ENCODE data around the gene KRT13.

The KRT13 gene

DNA sequence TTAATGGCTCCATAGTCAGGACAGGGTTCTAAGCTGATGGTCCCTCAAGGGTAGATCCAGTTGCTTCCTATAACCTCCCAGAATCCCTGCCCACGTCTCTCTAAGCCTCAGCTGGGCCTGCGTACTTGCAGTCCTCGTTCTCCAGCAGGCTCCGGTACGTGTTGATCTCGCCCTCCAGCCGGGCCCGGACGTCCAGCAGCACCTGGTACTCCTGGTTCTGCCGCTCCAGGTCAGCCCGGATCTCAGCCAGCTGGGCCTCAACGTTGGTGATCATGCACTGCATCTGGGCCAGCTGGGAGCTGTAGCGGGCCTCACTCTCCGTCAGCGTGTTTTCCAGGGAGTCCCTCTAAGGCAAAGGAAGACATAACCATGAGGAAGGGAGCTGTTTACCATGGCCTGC is 42.7 kb downstream of the KRT13 start:
- no peaks in the 10 kb centered on the region for H3K36me3 ChIP-seq (replicated peaks in 1 of 2; ENCODE audit: control insufficient read depth in 2 of 2, insufficient read depth in 2 of 2, low read length in 2 of 2)
- no peak overlapping the region for H2AFZ ChIP-seq (ENCODE audit: low read length)
- no peak overlapping the region for H2AK5ac ChIP-seq (ENCODE audit: low read depth, low read length)
- H3K9ac ChIP-seq (ENCODE audit: low read depth, low read length, poor library complexity): no peak overlapping the region
- H3K18ac ChIP-seq (ENCODE audit: low read length): no peak overlapping the region
- H3K27ac ChIP-seq (replicated peaks; ENCODE audit: low read length): no peak overlapping the region
- H3K4ac ChIP-seq (ENCODE audit: low read length): no peak overlapping the region
- H3K14ac ChIP-seq (ENCODE audit: low read length): no peak overlapping the region
- WGBS, 2 donors (ENCODE audit: extremely low coverage in 2 of 2, insufficient read length in 2 of 2, insufficient replicate concordance in 1 of 2): no CpG with 5 or more reads among the region's 15 CpGs
- no peak overlapping the region for H3K23ac ChIP-seq (ENCODE audit: low read depth, low read length, poor library complexity)
- H4K91ac ChIP-seq (ENCODE audit: low read depth, low read length, poor library complexity): no peak overlapping the region
- H3K9me3 ChIP-seq (replicated peaks in 1 of 2; ENCODE audit: control insufficient read depth in 2 of 2, insufficient read depth in 1 of 2, low read depth in 1 of 2, low read length in 2 of 2): no peaks in the 10 kb centered on the region
- H3K4me2 ChIP-seq (ENCODE audit: insufficient read depth, low read length, poor library complexity, severe bottlenecking): no peak overlapping the region
- H3K4me3 ChIP-seq (ENCODE audit: low read length in 2 of 2): no peak overlapping the region
- H3K79me1 ChIP-seq (ENCODE audit: low read depth, low read length): no peaks in the 10 kb centered on the region
- no peak overlapping the region for H2BK5ac ChIP-seq (ENCODE audit: low read length)
- no peak overlapping the region for H4K8ac ChIP-seq (ENCODE audit: low read depth, low read length)
- H2BK120ac ChIP-seq (ENCODE audit: low read depth, low read length): no peak overlapping the region
- no peak overlapping the region for H2BK12ac ChIP-seq (ENCODE audit: low read length)
- H3K27me3 ChIP-seq (ENCODE audit: control insufficient read depth in 3 of 3, insufficient read depth in 3 of 3, low read depth in 1 of 3, low read length in 3 of 3): no peaks in the 10 kb centered on the region
- DNase-seq (ENCODE audit: low spot score): no peak
- H3K4me1 ChIP-seq (ENCODE audit: control insufficient read depth in 2 of 2, insufficient read depth in 1 of 2, low read depth in 1 of 2, low read length in 2 of 2): no peaks in the 10 kb centered on the region
- no peak overlapping the region for H2BK15ac ChIP-seq (ENCODE audit: low read length)

DNA sequence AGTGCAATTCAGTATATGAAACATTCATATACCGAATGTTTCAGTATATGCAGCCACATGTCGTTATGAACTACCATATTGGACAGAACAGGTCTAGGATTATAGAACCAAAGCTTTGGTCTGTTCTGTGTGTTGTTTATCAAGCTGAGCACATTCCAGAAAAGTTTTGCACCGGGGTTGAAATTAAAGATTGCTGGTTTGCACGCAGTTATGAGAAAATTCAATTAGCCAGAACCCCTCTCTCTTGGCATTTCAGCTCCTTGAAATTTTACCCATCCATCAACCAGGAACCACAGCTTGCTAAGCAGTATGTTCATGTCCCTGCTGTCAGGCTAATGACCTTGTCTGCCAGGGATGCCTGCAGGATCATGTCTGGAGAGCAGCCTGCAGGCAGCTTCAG is 47.7 kb downstream of the KRT13 start:
- H2BK12ac ChIP-seq (ENCODE audit: low read length): no peak overlapping the region
- WGBS, 2 donors (ENCODE audit: extremely low coverage in 2 of 2, insufficient read length in 2 of 2, insufficient replicate concordance in 1 of 2): no CpG with 5 or more reads among the region's 4 CpGs
- no peak for DNase-seq (ENCODE audit: low spot score)

DNA sequence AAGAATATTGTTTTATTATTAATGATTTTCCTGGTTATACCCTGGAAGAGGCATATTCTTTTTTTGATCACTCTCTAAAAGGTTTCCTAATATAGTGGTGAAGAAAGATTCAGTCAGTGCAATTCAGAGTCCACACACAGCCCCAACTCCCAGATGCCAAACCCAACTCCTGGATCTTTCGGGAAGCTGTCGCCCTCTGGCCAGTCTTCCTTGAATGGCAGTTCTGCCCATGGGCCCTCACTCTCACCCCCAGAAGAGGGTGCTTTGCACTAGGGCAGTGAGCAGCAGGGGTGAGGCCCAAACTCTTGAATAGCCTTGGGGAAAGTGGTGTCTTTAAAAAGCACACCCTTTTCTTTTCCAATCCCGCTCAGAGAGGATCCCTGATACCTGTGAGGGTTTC is 49.2 kb downstream of the KRT13 start:
- no peak overlapping the region for H2AFZ ChIP-seq (ENCODE audit: low read length)
- H2AK5ac ChIP-seq (ENCODE audit: low read depth, low read length): no peak overlapping the region
- H3K4me2 ChIP-seq (ENCODE audit: insufficient read depth, low read length, poor library complexity, severe bottlenecking): no peak overlapping the region
- H3K4ac ChIP-seq (ENCODE audit: low read length): no peak overlapping the region
- H3K36me3 ChIP-seq (replicated peaks in 1 of 2; ENCODE audit: control insufficient read depth in 2 of 2, insufficient read depth in 2 of 2, low read length in 2 of 2): no peaks in the 10 kb centered on the region
- no peak overlapping the region for H3K27ac ChIP-seq (replicated peaks; ENCODE audit: low read length)
- no peak overlapping the region for H2BK5ac ChIP-seq (ENCODE audit: low read length)
- H3K27me3 ChIP-seq (ENCODE audit: control insufficient read depth in 3 of 3, insufficient read depth in 3 of 3, low read depth in 1 of 3, low read length in 3 of 3): no peaks in the 10 kb centered on the region
- H3K14ac ChIP-seq (ENCODE audit: low read length): no peak overlapping the region
- H2BK12ac ChIP-seq (ENCODE audit: low read length): no peak overlapping the region
- no peak overlapping the region for H4K91ac ChIP-seq (ENCODE audit: low read depth, low read length, poor library complexity)
- H3K4me1 ChIP-seq (ENCODE audit: control insufficient read depth in 2 of 2, insufficient read depth in 1 of 2, low read depth in 1 of 2, low read length in 2 of 2): no peaks in the 10 kb centered on the region
- H2BK15ac ChIP-seq (ENCODE audit: low read length): no peak overlapping the region
- H3K9ac ChIP-seq (ENCODE audit: low read depth, low read length, poor library complexity): no peak overlapping the region
- H3K9me3 ChIP-seq (replicated peaks in 1 of 2; ENCODE audit: control insufficient read depth in 2 of 2, insufficient read depth in 1 of 2, low read depth in 1 of 2, low read length in 2 of 2): peaks cover 0 to 5% of the 10 kb centered on the region in 2 donors
- H4K8ac ChIP-seq (ENCODE audit: low read depth, low read length): no peak overlapping the region
- no CpG with 5 or more reads among the region's 3 CpGs for WGBS, 2 donors (ENCODE audit: extremely low coverage in 2 of 2, insufficient read length in 2 of 2, insufficient replicate concordance in 1 of 2)
- no peak for DNase-seq (ENCODE audit: low spot score)
- H3K4me3 ChIP-seq (ENCODE audit: low read length in 2 of 2): no peak overlapping the region
- H3K18ac ChIP-seq (ENCODE audit: low read length): no peak overlapping the region
- H2BK120ac ChIP-seq (ENCODE audit: low read depth, low read length): no peak overlapping the region
- no peak overlapping the region for H3K23ac ChIP-seq (ENCODE audit: low read depth, low read length, poor library complexity)
- H3K79me1 ChIP-seq (ENCODE audit: low read depth, low read length): no peaks in the 10 kb centered on the region

More for the DNA sequence above, 47.7 kb downstream of the KRT13 start:
- no peaks in the 10 kb centered on the region for H3K27me3 ChIP-seq (ENCODE audit: control insufficient read depth in 3 of 3, insufficient read depth in 3 of 3, low read depth in 1 of 3, low read length in 3 of 3)
- no peak overlapping the region for H3K4ac ChIP-seq (ENCODE audit: low read length)
- no peak overlapping the region for H3K4me2 ChIP-seq (ENCODE audit: insufficient read depth, low read length, poor library complexity, severe bottlenecking)
- no peak overlapping the region for H2AK5ac ChIP-seq (ENCODE audit: low read depth, low read length)
- no peaks in the 10 kb centered on the region for H3K9me3 ChIP-seq (replicated peaks in 1 of 2; ENCODE audit: control insufficient read depth in 2 of 2, insufficient read depth in 1 of 2, low read depth in 1 of 2, low read length in 2 of 2)
- no peak overlapping the region for H2BK120ac ChIP-seq (ENCODE audit: low read depth, low read length)
- H3K9ac ChIP-seq (ENCODE audit: low read depth, low read length, poor library complexity): no peak overlapping the region
- H3K4me1 ChIP-seq (ENCODE audit: control insufficient read depth in 2 of 2, insufficient read depth in 1 of 2, low read depth in 1 of 2, low read length in 2 of 2): no peaks in the 10 kb centered on the region
- H3K4me3 ChIP-seq (ENCODE audit: low read length in 2 of 2): no peak overlapping the region
- H3K18ac ChIP-seq (ENCODE audit: low read length): no peak overlapping the region
- no peak overlapping the region for H3K27ac ChIP-seq (replicated peaks; ENCODE audit: low read length)
- no peak overlapping the region for H4K8ac ChIP-seq (ENCODE audit: low read depth, low read length)
- no peak overlapping the region for H2BK15ac ChIP-seq (ENCODE audit: low read length)
- H4K91ac ChIP-seq (ENCODE audit: low read depth, low read length, poor library complexity): no peak overlapping the region
- no peaks in the 10 kb centered on the region for H3K79me1 ChIP-seq (ENCODE audit: low read depth, low read length)
- H2BK5ac ChIP-seq (ENCODE audit: low read length): no peak overlapping the region
- H3K36me3 ChIP-seq (replicated peaks in 1 of 2; ENCODE audit: control insufficient read depth in 2 of 2, insufficient read depth in 2 of 2, low read length in 2 of 2): no peaks in the 10 kb centered on the region
- no peak overlapping the region for H3K23ac ChIP-seq (ENCODE audit: low read depth, low read length, poor library complexity)
- H2AFZ ChIP-seq (ENCODE audit: low read length): no peak overlapping the region
- H3K14ac ChIP-seq (ENCODE audit: low read length): no peak overlapping the region

DNA sequence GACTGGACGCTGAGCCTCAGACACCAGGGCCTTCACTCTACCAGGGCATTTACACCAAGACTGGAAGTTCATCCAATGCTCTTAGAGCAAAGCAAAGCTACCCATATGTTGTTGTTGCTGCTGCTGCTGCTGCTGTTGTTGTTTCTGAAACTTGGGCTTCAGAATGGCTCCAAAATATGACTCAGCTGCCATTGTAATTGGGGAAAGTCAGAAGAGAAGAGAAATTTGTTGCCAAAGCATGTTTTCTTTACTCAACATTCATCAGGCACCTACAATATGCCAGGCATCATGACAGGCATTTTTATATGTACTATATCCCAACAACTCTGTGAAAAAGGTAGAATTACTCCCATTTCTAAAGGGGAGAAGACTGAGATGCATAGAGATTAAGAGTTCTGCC is 50.2 kb downstream of the KRT13 start:
- Histone ChIP-seq H3K9ac (ENCODE audit: low read depth, low read length, poor library complexity) (no peak overlapping the region), H2BK5ac (ENCODE audit: low read length) (no peak overlapping the region), H3K79me1 (ENCODE audit: low read depth, low read length) (no peaks in the 10 kb centered on the region), H3K23ac (ENCODE audit: low read depth, low read length, poor library complexity) (no peak overlapping the region), H3K36me3 (replicated peaks in 1 of 2; ENCODE audit: control insufficient read depth in 2 of 2, insufficient read depth in 2 of 2, low read length in 2 of 2) (no peaks in the 10 kb centered on the region), H3K4me2 (ENCODE audit: insufficient read depth, low read length, poor library complexity, severe bottlenecking) (no peak overlapping the region), H3K4ac (ENCODE audit: low read length) (no peak overlapping the region), H3K14ac (ENCODE audit: low read length) (no peak overlapping the region), H3K9me3 (replicated peaks in 1 of 2; ENCODE audit: control insufficient read depth in 2 of 2, insufficient read depth in 1 of 2, low read depth in 1 of 2, low read length in 2 of 2) (peaks cover 0 to 7% of the 10 kb centered on the region in 2 donors), H2AFZ (ENCODE audit: low read length) (no peak overlapping the region), H3K4me3 (ENCODE audit: low read length in 2 of 2) (no peak overlapping the region), H2BK120ac (ENCODE audit: low read depth, low read length) (no peak overlapping the region), H2BK12ac (ENCODE audit: low read length) (no peak overlapping the region), H3K18ac (ENCODE audit: low read length) (no peak overlapping the region), H3K27ac (replicated peaks; ENCODE audit: low read length) (no peak overlapping the region), H4K91ac (ENCODE audit: low read depth, low read length, poor library complexity) (no peak overlapping the region), H3K4me1 (ENCODE audit: control insufficient read depth in 2 of 2, insufficient read depth in 1 of 2, low read depth in 1 of 2, low read length in 2 of 2) (no peaks in the 10 kb centered on the region), H3K27me3 (ENCODE audit: control insufficient read depth in 3 of 3, insufficient read depth in 3 of 3, low read depth in 1 of 3, low read length in 3 of 3) (no peaks in the 10 kb centered on the region), H2BK15ac (ENCODE audit: low read length) (no peak overlapping the region), H2AK5ac (ENCODE audit: low read depth, low read length) (no peak overlapping the region), H4K8ac (ENCODE audit: low read depth, low read length) (no peak overlapping the region)
- DNase-seq (ENCODE audit: low spot score): no peak
- WGBS, 2 donors (ENCODE audit: extremely low coverage in 2 of 2, insufficient read length in 2 of 2, insufficient replicate concordance in 1 of 2): no CpG with 5 or more reads among the region's 1 CpG
